H9 (cell line): Measurements from ENCODE around the gene PNMA6F. TPM values are rescaled to one million over a fixed set of nuclear protein-coding genes. Genes with fewer than 3 reads are reported as not detected.

Source experiments
- DNase-seq: peaks from one replicate; pipeline ENCODE4 v3.0.0-alpha.2; 2017
- H2AFZ ChIP-seq: one replicate; pipeline ENCODE4 v1.6.1; 2013; ENCODE audit warnings: mild to moderate bottlenecking, low read length, control low read depth, moderate library complexity
- H2AK5ac ChIP-seq: 2 replicates; pipeline ENCODE4 v1.6.1; 2013; ENCODE audit warnings: low read length, control low read depth, mixed read lengths; ENCODE audit not compliant: insufficient read length
- H2BK120ac ChIP-seq: one replicate; pipeline ENCODE4 v1.6.1; 2013; ENCODE audit warnings: low read depth, mild to moderate bottlenecking, low read length, control low read depth, inconsistent platforms; ENCODE audit not compliant: poor library complexity, severe bottlenecking
- H2BK12ac ChIP-seq: 2 replicates; pipeline ENCODE4 v1.6.1; 2013; ENCODE audit warnings: low read length, control low read depth, mixed read lengths, low read depth; ENCODE audit not compliant: insufficient read length
- H2BK15ac ChIP-seq: 2 replicates; pipeline ENCODE4 v1.6.1; 2013; ENCODE audit warnings: low read depth, low read length, control low read depth
- H2BK20ac ChIP-seq: one replicate; pipeline ENCODE4 v1.6.1; 2013; ENCODE audit warnings: low read depth, mild to moderate bottlenecking, low read length, control low read depth, inconsistent platforms; ENCODE audit not compliant: poor library complexity, severe bottlenecking
- H2BK5ac ChIP-seq: 2 replicates; pipeline ENCODE4 v1.6.1; 2013; ENCODE audit warnings: low read length, control low read depth, mixed read lengths; ENCODE audit not compliant: insufficient read length
- H3K14ac ChIP-seq: 2 replicates; pipeline ENCODE4 v1.6.1; 2013; ENCODE audit warnings: low read length, control low read depth; ENCODE audit not compliant: insufficient read depth
- H3K18ac ChIP-seq: 2 replicates; pipeline ENCODE4 v1.6.1; 2013; ENCODE audit warnings: low read depth, mild to moderate bottlenecking, mixed read lengths, low read length, control low read depth; ENCODE audit not compliant: insufficient read length
- H3K23ac ChIP-seq: 2 replicates; pipeline ENCODE4 v1.6.1; 2013; ENCODE audit warnings: low read length, control low read depth, mixed read lengths, low read depth; ENCODE audit not compliant: insufficient read length
- H3K23me2 ChIP-seq: 2 replicates; pipeline ENCODE4 v1.6.1; 2013; ENCODE audit warnings: low read depth, mild to moderate bottlenecking, mixed read lengths, low read length, control low read depth; ENCODE audit not compliant: insufficient read length, poor library complexity, severe bottlenecking
- H3K27ac ChIP-seq: 2 replicates; pipeline ENCODE4 v1.5.1; 2013; ENCODE audit warnings: low read length, control low read depth, mixed read lengths, low read depth; ENCODE audit not compliant: insufficient read length
- H3K27me3 ChIP-seq: 2 replicates; pipeline ENCODE4 v1.6.1; 2013; ENCODE audit warnings: low read length, control low read depth, inconsistent platforms; ENCODE audit not compliant: insufficient read depth
- H3K4ac ChIP-seq: 2 replicates; pipeline ENCODE4 v1.6.1; 2013; ENCODE audit warnings: low read depth, mild to moderate bottlenecking, control low read depth, inconsistent platforms, low read length, moderate library complexity
- H3K4me1 ChIP-seq: 2 replicates; pipeline ENCODE4 v1.6.1; 2013; ENCODE audit warnings: low read length, control low read depth, inconsistent platforms; ENCODE audit not compliant: insufficient read depth
- H3K4me2 ChIP-seq: 2 replicates; pipeline ENCODE4 v1.6.1; 2013; ENCODE audit warnings: low read length, control low read depth, mixed read lengths; ENCODE audit not compliant: insufficient read length, insufficient read depth
- H3K56ac ChIP-seq: 2 replicates; pipeline ENCODE4 v1.6.1; 2013; ENCODE audit warnings: low read depth, mild to moderate bottlenecking, mixed read lengths, low read length, control low read depth; ENCODE audit not compliant: insufficient read length
- H3K79me1 ChIP-seq: 2 replicates; pipeline ENCODE4 v1.6.1; 2013; ENCODE audit warnings: low read depth, mild to moderate bottlenecking, moderate library complexity, low read length, control low read depth, inconsistent platforms; ENCODE audit not compliant: insufficient read depth, poor library complexity, severe bottlenecking
- H3K79me2 ChIP-seq: 2 replicates; pipeline ENCODE4 v1.6.1; 2013; ENCODE audit warnings: low read length, control low read depth, inconsistent platforms; ENCODE audit not compliant: insufficient read depth
- H3K9ac ChIP-seq: 2 replicates; pipeline ENCODE4 v1.6.1; 2013; ENCODE audit warnings: low read length, control low read depth, mixed read lengths; ENCODE audit not compliant: insufficient read length; ENCODE audit errors: extremely low read depth
- H3K9me3 ChIP-seq: one replicate; pipeline ENCODE4 v1.6.1; 2013; ENCODE audit warnings: low read depth, low read length, inconsistent platforms; ENCODE audit not compliant: control insufficient read depth
- H3T11ph ChIP-seq: one replicate; pipeline ENCODE4 v1.6.1; 2013; ENCODE audit warnings: mild to moderate bottlenecking, low read length, control low read depth, inconsistent platforms
- H4K20me1 ChIP-seq: one replicate; pipeline ENCODE4 v1.6.1; 2013; ENCODE audit not compliant: control insufficient read depth, insufficient read length, insufficient read depth
- H4K5ac ChIP-seq: 2 replicates; pipeline ENCODE4 v1.6.1; 2013; ENCODE audit warnings: low read depth, mild to moderate bottlenecking, mixed read lengths, low read length, control low read depth; ENCODE audit not compliant: insufficient read length
- H4K8ac ChIP-seq: replicated peaks from 2 replicates; pipeline ENCODE4 v1.6.1; 2013; ENCODE audit warnings: low read length, control low read depth, mixed read lengths, low read depth; ENCODE audit not compliant: insufficient read length
- H4K91ac ChIP-seq: 2 replicates; pipeline ENCODE4 v1.6.1; 2013; ENCODE audit warnings: low read depth, mild to moderate bottlenecking, moderate library complexity, mixed read lengths, low read length, control low read depth; ENCODE audit not compliant: insufficient read length
- H3K27ac Mint-ChIP-seq, 3 experiments: 2 replicates in 2 of 3; 3 replicates in 1 of 3; pipeline ENCODE4 v1.8.0; 2020 to 2021; ENCODE audit warnings: mixed read lengths in 3 of 3, mild to moderate bottlenecking in 1 of 3, moderate library complexity in 1 of 3
- H3K27me3 Mint-ChIP-seq: 2 replicates; pipeline ENCODE4 v1.8.0; 2021; ENCODE audit warnings: low read depth, mild to moderate bottlenecking, moderate library complexity, mixed read lengths
- H3K36me3 Mint-ChIP-seq, 3 experiments: 2 replicates in 2 of 3; 3 replicates in 1 of 3; pipeline ENCODE4 v1.8.0; 2020 to 2021; ENCODE audit warnings: low read depth in 3 of 3, mixed read lengths in 3 of 3; ENCODE audit not compliant: insufficient read depth in 1 of 3
- H3K4me1 Mint-ChIP-seq, 2 experiments: 2 replicates each; pipeline ENCODE4 v1.8.0; 2020; ENCODE audit warnings: mixed read lengths in 2 of 2
- H3K4me3 Mint-ChIP-seq, 2 experiments: 2 replicates in 1 of 2; 3 replicates in 1 of 2; pipeline ENCODE4 v1.8.0; 2020 to 2021; ENCODE audit warnings: mild to moderate bottlenecking in 2 of 2, mixed read lengths in 2 of 2, moderate library complexity in 1 of 2
- H3K9me3 Mint-ChIP-seq, 2 experiments: 2 replicates in 1 of 2; 3 replicates in 1 of 2; pipeline ENCODE4 v1.8.0; 2020; ENCODE audit warnings: mild to moderate bottlenecking in 2 of 2, mixed read lengths in 2 of 2, moderate library complexity in 1 of 2
- CTCF ChIP-seq: fragments of 200-600 bp; sonication (generic); conservative IDR thresholded peaks from 3 replicates; pipeline ENCODE4 v1.8.0; 2021; ENCODE audit warnings: antibody characterized with exemption, mild to moderate bottlenecking
- WGBS: extraction: QIAGEN DNeasy Blood & Tissue Kit; methylation state at CpG from one replicate; pipeline ENCODE4 v1.1.7; 2013; ENCODE audit warnings: missing lambda C conversion rate, low lambda C conversion rate, mixed read lengths; ENCODE audit not compliant: insufficient read length; ENCODE audit errors: extremely low coverage; 5-methylcytosine and 5-hydroxymethylcytosine counted together
- total RNA-seq: library from RNA; stranded (reverse); gene quantifications from 2 replicates; pipeline ENCODE4 v1.2.1, GENCODE V29; 2021

Gene PNMA6F
- total RNA-seq, 1 experiment from 2014 or later = not detected

DNA sequence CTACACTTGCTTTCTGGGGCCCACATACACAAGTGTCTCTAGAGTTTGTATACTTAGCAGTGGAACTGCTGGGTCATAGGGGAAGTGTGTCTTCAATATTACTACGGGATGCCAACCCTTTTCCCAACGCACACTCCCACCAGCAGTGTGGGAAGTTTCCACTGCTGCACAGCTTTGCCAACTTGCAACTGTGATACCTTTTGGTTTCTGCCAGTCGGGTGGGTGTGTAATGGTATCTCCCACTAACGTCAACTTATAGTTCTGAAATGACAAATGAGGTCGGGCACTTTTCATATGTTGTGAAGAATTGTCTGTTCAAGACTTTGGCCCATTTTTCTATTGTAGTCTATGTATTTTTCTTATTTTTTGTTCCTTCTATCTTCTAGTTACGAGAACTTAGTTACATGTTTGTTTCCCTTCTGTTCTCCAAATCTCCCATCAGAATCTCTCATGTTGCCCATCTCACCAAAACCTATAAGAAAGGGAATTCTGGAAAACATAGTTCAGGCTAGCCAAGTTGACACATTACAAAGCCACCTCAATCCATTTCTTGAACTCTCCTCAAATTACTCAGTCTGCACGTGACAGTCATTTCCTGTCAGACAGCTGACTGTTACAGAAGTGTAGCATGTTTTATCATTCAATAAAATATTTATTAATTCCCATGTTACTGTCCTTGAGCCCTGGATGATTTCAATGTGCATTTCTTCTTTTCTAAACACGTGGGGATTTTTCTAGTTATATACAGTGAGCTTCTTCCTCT, 48.9 kb upstream of the PNMA6F start:
- Histone ChIP-seq H3K23ac (no peak overlapping the region), H2BK120ac (no peak overlapping the region), H3K18ac (no peak overlapping the region), H3K27ac (no peak overlapping the region), H4K91ac (no peak overlapping the region), H3K4ac (no peak overlapping the region), H2BK15ac (no peak overlapping the region), H2BK20ac (no peak overlapping the region), H3K27me3 (no peaks in the 10 kb centered on the region), H2AFZ (no peak overlapping the region), H3K56ac (no peak overlapping the region), H3T11ph (no peak overlapping the region), H4K8ac (no peak overlapping the region), H2BK5ac (no peak overlapping the region), H4K20me1 (no peaks in the 10 kb centered on the region), H4K5ac (no peak overlapping the region), H2BK12ac (no peak overlapping the region), H3K14ac (no peak overlapping the region), H3K4me1 (no peaks in the 10 kb centered on the region), H2AK5ac (no peak overlapping the region), H3K9ac (no peak overlapping the region), H3K79me2 (no peaks in the 10 kb centered on the region), H3K4me2 (no peak overlapping the region), H3K9me3 (peaks cover 29% of the 10 kb centered on the region), H3K23me2 (no peaks in the 10 kb centered on the region), H3K79me1 (no peaks in the 10 kb centered on the region)
- no peak overlapping the region for H3K4me3 Mint-ChIP-seq
- H3K27ac Mint-ChIP-seq = no peak overlapping the region
- H3K27me3 Mint-ChIP-seq = peaks cover 4% of the 10 kb centered on the region
- WGBS = no CpG with 5 or more reads among the region's 8 CpGs
- peaks cover 0 to 4% of the 10 kb centered on the region in 2 experiments; a peak in 1 of 4 replicates for H3K4me1 Mint-ChIP-seq
- H3K36me3 Mint-ChIP-seq = peaks cover 0 to 3% (median 0%) of the 10 kb centered on the region in 3 experiments; a peak in 2 of 7 replicates
- TF ChIP-seq CTCF = no peak
- peaks cover 68 to 84% of the 10 kb centered on the region in 2 experiments for H3K9me3 Mint-ChIP-seq
- DNase-seq = no peak
